LNCaP clone FGC (cell line): Measurements from ENCODE around the gene MPL.
"Not testable (repeated sequence)": the region's sequence is repeated elsewhere in the genome, so short reads cannot be mapped to it uniquely, and the experiment has no call there.

Experiments
- DNase-seq: peaks from one replicate; pipeline ENCODE4 v3.0.0-alpha.2; 2011; ENCODE audit warnings: low read depth
- H3K4me3 ChIP-seq: 2 replicates; pipeline ENCODE4 v1.5.1; 2011; ENCODE audit warnings: mild to moderate bottlenecking, low read depth, low read length, control low read depth
- CTCF ChIP-seq: IDR thresholded peaks from 2 replicates; pipeline ENCODE4 v1.5.1; 2012; ENCODE audit warnings: mild to moderate bottlenecking; ENCODE audit not compliant: control insufficient read depth, insufficient read depth; ENCODE audit errors: extremely low read depth

MPL gene

GRCh38 chr1:43367026-43367903 lies 29.6 kb downstream of the MPL start:
- no peak for DNase-seq
- 0 out of 2 replicates have a peak, but pooled peaks have one; percentile 6 for TF ChIP-seq CTCF
- H3K4me3 ChIP-seq = peak overlapping the region; percentile 84

GRCh38 chr1:43367904-43368645 lies 30.5 kb downstream of the MPL start, which contains the start of gene ELOVL1:
TSS of gene ELOVL1 (minus strand) at chr1:43368011. CDS start at chr1:43365609, 2,402 bp downstream.
- TF ChIP-seq CTCF = peak; percentile 51
- peak; percentile 52 for DNase-seq
- peak within 1 kb of the TSS; percentile 84 for H3K4me3 ChIP-seq

GRCh38 chr1:43368646-43369020 lies 31.0 kb downstream of the MPL start:
- peak overlapping the region; percentile 84 for H3K4me3 ChIP-seq
- DNase-seq = no peak
- no peak for TF ChIP-seq CTCF

GRCh38 chr1:43369779-43370178 lies 32.2 kb downstream of the MPL start:
- DNase-seq, H3K4me3 ChIP-seq: not testable (repeated sequence)

- no peak for DNase-seq
Measured at GRCh38 chr1:43370564-43370963, 32.9 kb downstream of the MPL start.

GRCh38 chr1:43372172-43372571 lies 34.6 kb downstream of the MPL start:
- DNase-seq = no peak
- H3K4me3 ChIP-seq = no peak overlapping the region
- TF ChIP-seq CTCF = no peak

More at GRCh38 chr1:43370564-43370963, 32.9 kb downstream of the MPL start:
- no peak for TF ChIP-seq CTCF
- no peak overlapping the region for H3K4me3 ChIP-seq
